ENCODE data around the gene IWS1. TPM values are rescaled to one million over a fixed set of nuclear protein-coding genes. Genes with fewer than 3 reads are reported as not detected.

Gene IWS1
- total RNA-seq, 1 donor from 2014 or later: 21.7 TPM

DNA sequence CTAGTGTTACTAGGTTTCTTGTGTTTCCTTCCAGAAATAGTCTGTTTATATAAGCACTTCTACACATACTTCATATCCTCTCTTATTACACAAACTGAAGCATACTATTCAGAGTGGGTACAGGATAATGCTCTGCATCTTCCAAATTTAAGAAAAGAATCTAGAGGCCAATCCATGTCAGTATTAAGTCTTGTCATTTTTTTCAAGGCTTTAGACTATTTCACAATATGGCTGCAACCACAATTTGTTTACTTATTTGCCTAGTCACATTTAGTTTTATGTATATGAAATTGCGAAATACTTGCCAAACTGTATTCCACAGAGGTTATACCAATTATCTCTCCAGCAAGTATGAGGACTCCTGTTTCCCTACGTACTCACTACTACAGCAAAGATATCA lies 27.9 kb downstream of the IWS1 start:
- no peak for DNase-seq (ENCODE audit: low read depth in 2 of 2)

- DNase-seq (ENCODE audit: low read depth in 2 of 2): no peak
Measured at GRCh38 chr2:127490283-127490682, 36.0 kb downstream of the IWS1 start.

DNA sequence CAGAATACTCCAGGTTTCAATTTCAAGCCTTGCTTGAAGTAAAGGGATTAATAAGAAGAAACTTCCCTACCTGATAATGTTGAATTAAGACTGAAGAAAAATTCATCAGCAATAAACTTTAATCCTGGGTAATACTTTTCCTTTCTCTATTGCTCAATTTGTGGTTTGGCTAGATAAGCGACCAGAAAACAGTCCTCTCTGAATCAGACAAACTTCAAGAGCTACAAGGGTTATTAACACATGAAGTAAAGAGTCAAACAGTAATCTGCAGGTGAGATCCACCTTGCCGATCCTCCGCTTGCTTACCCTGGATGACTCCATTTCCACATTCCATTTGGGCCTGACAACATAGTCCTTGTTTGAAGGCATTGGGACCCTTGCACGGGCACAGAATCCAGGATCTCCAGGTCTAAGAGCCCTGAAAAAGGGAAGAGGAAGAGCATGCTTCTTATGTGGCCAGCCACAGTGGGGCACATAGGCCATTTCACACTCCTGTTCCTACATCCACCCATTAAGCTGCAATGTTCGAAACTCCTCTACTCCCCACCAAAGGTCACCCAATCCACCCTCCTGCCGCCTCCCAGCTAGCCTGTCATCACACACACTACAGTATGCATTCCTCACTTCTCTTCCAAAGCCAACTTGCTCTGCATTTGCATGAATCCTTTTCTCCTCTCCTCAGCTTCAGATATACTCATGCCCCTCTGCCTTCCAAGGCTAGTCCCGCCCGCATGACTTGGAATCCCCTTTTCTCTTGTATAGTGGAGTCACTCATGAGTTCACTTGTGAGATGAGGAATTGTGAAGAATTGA lies 39.8 kb downstream of the IWS1 start:
- DNase-seq (ENCODE audit: low read depth in 2 of 2): no peak

DNA sequence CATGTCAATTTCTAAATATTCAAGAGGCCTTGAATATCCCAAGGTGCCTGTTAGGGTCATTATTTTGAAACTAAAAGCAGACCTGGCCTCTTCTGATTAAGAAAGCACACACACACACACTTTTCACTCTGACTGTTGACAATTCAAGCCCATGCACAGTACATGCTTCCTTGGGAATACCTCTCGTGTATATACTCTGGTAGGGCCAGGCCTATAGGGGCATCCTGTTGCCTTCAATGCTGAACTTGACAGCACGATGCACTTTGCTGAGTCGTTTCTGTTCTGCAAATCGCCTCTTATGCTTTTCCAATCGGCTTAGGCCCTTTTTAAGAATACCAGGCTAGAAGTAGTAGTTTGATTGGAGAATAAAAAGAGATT lies 40.6 kb downstream of the IWS1 start:
- DNase-seq (ENCODE audit: low read depth in 2 of 2): no peak

GRCh38 chr2:127485051-127485693 lies 41.1 kb downstream of the IWS1 start:
- DNase-seq (ENCODE audit: low read depth in 2 of 2): no peak

DNA sequence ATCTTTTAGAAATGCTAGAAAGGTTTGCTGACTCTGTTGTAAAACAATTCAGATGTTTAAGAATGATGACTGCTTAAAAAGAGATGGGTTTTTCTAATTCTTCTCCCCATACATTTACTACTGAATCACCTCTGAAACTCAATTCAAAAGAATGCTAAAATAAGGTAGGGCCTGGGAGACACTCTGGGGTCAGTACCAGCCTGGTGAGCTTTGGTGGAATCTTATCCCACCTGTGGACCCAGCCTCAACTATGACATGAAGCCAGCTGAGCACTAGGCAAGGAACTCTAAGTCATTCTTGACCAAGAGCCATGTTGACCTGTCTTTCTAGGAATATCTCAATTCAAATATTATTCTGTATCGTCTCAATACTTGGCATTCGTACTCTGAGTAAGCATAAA lies 44.3 kb downstream of the IWS1 start:
- no peak for DNase-seq (ENCODE audit: low read depth in 2 of 2)

DNA sequence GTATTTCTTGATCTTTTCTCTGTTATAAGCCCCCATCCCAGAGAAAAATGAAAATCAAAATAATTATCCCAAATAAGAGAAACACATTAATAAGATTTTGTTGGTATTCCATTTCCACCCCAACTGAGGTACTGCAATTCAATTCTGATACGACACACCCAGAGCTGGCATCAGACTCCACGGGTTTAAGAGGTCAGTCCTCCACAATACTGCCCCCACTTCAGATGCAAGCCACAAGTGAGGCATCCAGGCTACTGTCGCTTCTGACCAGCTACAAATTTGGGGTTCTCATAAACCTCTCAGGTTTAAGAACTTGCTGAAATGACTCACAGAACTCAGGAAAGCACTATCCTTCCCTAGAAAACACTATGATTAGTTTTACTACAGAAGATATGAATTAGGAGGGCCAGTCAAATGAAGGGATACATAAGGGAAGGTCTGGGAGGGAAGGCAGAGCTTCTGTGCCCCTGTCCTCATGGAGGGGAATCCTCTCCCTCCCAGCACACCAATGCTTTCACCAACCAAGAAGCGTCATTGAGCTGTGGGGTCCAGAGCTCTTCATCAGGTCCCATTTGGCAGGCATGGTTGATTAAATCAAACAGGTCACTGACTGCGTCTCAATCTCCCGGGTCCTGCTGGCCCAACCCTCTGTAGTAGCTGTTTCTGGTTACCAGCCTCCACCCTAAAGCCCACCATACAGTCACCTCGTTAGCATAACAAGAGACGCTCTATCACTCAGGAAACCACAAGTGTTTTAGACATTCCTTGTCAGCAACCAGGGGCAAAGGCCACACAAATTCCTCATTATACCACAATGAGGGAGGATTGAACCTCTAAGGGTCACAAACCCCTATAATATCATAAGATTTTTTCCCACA lies 46.2 kb downstream of the IWS1 start:
- DNase-seq (ENCODE audit: low read depth in 2 of 2): no peak

DNA sequence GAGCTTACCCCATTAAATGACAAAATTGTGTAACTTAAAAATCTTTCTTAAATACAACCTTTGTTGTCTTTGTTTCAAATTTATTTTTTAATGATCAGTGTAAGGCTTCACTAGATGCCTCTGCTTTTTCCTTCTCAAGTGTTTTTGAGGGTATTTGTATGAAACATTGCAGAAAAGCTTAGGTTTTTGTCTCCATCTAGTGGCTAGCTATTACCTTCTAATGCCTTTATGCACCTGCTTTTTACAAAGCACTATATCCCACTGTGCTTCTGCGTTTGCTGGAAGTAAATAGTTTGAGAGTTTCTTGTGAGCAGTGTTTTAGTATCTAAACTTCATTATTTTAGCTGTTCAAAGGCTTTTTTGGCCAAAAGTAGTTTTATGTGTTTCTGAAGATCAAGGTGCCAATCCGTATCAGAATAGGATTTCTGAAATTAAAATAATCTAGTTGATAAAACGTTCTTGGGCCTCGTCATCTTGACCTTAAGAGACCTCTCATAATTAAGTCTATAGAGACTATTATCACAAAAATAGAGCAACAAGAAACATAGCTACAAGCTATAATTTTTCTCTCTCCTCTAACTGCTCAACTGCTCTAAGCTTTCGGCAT lies 47.0 kb downstream of the IWS1 start:
- DNase-seq (ENCODE audit: low read depth in 2 of 2): peak; percentile 62 to 71

GRCh38 chr2:127475788-127476187 lies 50.5 kb downstream of the IWS1 start:
- no peak for DNase-seq (ENCODE audit: low read depth in 2 of 2)

DNA sequence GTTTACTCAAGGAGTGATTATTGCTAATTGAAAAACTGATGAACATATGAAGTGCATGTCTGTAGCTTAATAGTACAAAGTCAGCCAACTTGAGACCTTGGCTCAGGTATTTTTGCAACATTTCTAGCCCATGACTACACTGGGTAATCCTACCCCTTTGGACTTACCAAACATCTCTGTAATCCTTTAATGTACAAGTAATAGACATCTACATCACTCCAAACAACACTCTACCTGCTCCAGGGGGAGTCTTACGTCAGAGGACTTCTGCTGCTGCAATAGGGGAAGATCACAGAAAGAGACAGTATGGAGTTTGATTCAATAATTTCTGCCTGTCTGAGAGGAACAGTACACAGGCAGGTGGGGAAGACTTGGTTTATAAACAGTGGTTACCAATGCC lies 54.0 kb downstream of the IWS1 start:
- no peak for DNase-seq (ENCODE audit: low read depth in 2 of 2)

GRCh38 chr2:127471286-127471988 lies 54.9 kb downstream of the IWS1 start:
- no peak for DNase-seq (ENCODE audit: low read depth in 2 of 2)

DNA sequence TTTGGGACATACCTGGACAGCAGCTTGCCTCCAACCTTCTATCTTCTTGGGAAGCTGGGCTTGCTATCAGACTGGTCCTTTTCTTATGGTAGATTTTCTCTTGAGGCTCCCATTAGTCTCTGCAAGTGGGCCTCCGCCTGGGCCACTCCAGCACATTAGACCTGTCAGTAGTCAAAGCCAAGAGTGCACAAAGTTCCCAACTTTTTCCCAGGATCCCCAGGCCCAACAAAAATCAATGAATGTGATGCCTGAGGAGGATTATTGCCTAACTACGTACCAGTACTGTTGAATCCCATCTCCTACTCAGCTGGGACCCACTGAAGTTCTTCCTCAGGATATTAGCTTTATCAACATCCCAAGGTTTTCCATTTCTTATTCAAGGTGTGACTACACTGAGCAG lies 56.3 kb downstream of the IWS1 start:
- DNase-seq (ENCODE audit: low read depth in 2 of 2): no peak

DNA sequence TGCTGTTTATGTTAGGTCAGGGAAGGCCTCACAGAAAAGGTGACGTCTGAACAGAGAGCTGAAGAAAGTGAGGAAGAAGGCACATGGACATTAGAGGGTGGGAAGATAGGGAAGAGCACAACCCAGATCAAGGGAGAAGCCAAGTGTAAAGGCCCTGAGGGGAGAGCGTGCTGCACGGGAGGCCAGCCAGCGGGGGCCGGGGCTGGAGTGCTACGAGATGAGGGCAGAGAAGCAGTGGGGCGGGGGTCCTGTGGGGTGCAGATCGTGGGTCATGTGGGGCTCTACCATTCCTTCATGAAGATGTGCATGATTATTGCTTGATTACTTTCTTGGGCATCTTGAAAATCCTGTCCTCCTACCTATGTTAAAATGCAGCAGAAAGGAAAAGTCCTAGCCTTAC lies 57.2 kb downstream of the IWS1 start:
- no peak for DNase-seq (ENCODE audit: low read depth in 2 of 2)

- no peak for DNase-seq (ENCODE audit: low read depth in 2 of 2)
Measured at GRCh38 chr2:127465258-127465657, 61.0 kb downstream of the IWS1 start.

GRCh38 chr2:127464470-127465257 lies 61.6 kb downstream of the IWS1 start:
- DNase-seq (ENCODE audit: low read depth in 2 of 2): no peak

DNA sequence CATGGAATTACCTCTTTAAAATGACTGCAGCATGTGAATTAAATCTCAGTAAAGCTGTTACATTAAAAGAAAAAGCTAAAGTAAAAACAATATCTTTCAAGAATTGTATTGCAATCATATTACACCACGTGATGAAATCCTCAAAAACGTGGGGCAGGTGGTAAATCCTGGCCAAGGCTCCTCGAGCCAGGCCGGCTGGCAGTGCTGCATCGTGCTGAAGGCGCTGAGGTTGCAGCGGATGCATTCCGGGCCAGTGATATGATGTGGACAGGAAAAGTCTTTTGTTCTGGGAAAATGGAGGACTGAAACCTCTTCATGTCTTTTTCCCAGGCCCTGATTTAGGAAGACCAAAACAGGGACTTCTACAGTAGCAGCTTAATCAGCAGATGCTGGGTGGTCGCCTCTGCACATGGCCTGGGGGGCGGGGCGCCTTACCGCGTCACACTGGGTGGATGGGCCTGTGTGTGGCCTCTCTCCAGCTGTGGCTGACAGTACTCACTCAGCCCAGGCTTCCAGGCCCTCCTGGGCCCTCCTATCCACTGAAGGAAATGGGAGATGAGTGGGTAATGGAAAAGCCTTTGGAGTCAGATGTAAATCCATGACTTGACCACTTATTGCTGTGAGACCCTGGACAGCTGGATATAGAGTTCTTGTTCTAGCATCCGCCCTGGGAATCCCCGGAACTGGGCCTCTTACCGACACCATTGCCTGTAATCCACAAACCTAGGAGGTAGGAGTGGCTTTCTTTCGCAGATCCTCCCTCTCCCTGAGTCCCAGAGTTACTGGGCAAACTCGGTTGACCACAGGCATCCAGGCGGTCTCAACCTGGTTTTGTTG lies 62.9 kb downstream of the IWS1 start:
- no peak for DNase-seq (ENCODE audit: low read depth in 2 of 2)

- DNase-seq (ENCODE audit: low read depth in 2 of 2): no peak
Measured at GRCh38 chr2:127462461-127462860, 63.8 kb downstream of the IWS1 start.

DNA sequence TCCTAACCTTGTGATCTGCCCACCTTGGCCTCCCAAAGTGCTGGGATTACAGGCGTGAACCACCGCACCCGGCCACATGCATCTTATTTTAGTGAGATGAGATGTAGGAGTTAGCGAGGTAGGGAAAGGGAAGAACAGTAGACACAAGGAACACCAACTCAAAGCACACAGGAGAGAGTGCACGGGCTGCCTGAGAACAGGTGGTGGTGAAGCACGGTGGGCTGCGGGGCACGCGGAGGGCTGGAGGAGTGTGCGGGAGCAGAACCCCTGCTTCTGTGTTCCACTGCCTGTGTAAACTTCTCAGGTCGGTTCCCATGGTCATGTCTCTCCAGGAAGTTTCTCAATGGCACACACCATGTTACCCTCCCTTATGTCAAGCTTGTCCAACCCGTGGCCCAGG lies 69.3 kb downstream of the IWS1 start:
- no peak for DNase-seq (ENCODE audit: low read depth in 2 of 2)
